ENCODE data around the gene LHFPL2. TPM values are rescaled to one million over a fixed set of nuclear protein-coding genes. Genes with fewer than 3 reads are reported as not detected.
"Not testable (repeated sequence)": the region's sequence is repeated elsewhere in the genome, so short reads cannot be mapped to it uniquely, and the experiment has no call there.

LHFPL2 gene
- total RNA-seq, 2 donors from 2014 or later = 30.1 to 72.6 TPM

- no peak overlapping the region for H3K27ac ChIP-seq
Observed at GRCh38 chr5:78622302-78622971, 26.1 kb downstream of the LHFPL2 start.

GRCh38 chr5:78621291-78621738 lies 27.3 kb downstream of the LHFPL2 start:
- Histone ChIP-seq H3K9me3 (no peaks in the 10 kb centered on the region), H3K4me3 (no peak overlapping the region), H3K36me3 (peaks cover 12% of the 10 kb centered on the region), H3K27ac (no peak overlapping the region), H3K4me1 (ENCODE audit: control insufficient read depth in 1 of 2, low read depth in 2 of 2) (peaks cover 2 to 17% of the 10 kb centered on the region in 2 donors), H3K27me3 (replicated peaks; ENCODE audit: insufficient read depth) (no peaks in the 10 kb centered on the region)
- ATAC-seq (ENCODE audit: insufficient number of reproducible peaks, low FRiP score, low read depth) (no peak), DNase-seq (ENCODE audit: low spot score) (no peak)
- no peak for TF ChIP-seq CTCF (IDR thresholded peaks at IDR 0.05)

More at GRCh38 chr5:78622302-78622971, 26.1 kb downstream of the LHFPL2 start:
- H3K4me3 ChIP-seq = no peak overlapping the region
- peaks cover 7% of the 10 kb centered on the region for H3K36me3 ChIP-seq
- DNase-seq (ENCODE audit: low spot score) (no peak), ATAC-seq (ENCODE audit: insufficient number of reproducible peaks, low FRiP score, low read depth) (no peak)
- no peaks in the 10 kb centered on the region for H3K9me3 ChIP-seq
- peaks cover 3 to 28% of the 10 kb centered on the region in 2 donors for H3K4me1 ChIP-seq (ENCODE audit: control insufficient read depth in 1 of 2, low read depth in 2 of 2)
- no peak for TF ChIP-seq CTCF (IDR thresholded peaks at IDR 0.05)
- H3K27me3 ChIP-seq (replicated peaks; ENCODE audit: insufficient read depth) = no peaks in the 10 kb centered on the region

- ATAC-seq (ENCODE audit: insufficient number of reproducible peaks, low FRiP score, low read depth); H3K4me1 ChIP-seq (ENCODE audit: control insufficient read depth in 1 of 2, low read depth in 2 of 2); H3K9me3 ChIP-seq; DNase-seq (ENCODE audit: low spot score); H3K27me3 ChIP-seq (replicated peaks; ENCODE audit: insufficient read depth); H3K4me3 ChIP-seq; H3K27ac ChIP-seq: not testable (repeated sequence)
- H3K36me3 ChIP-seq = peaks cover 14% of the 10 kb centered on the region
Observed at GRCh38 chr5:78620119-78620518, 28.5 kb downstream of the LHFPL2 start.

GRCh38 chr5:78618303-78618702 lies 30.3 kb downstream of the LHFPL2 start:
- Histone ChIP-seq H3K4me3 (no peak overlapping the region), H3K36me3 (peaks cover 14% of the 10 kb centered on the region), H3K4me1 (ENCODE audit: control insufficient read depth in 1 of 2, low read depth in 2 of 2) (no peaks in the 10 kb centered on the region), H3K9me3 (no peaks in the 10 kb centered on the region), H3K27ac (no peak overlapping the region), H3K27me3 (replicated peaks; ENCODE audit: insufficient read depth) (no peaks in the 10 kb centered on the region)
- no peak for TF ChIP-seq CTCF (IDR thresholded peaks at IDR 0.05)
- DNase-seq (ENCODE audit: low spot score) (no peak), ATAC-seq (ENCODE audit: insufficient number of reproducible peaks, low FRiP score, low read depth) (no peak)

GRCh38 chr5:78615697-78616096 lies 32.9 kb downstream of the LHFPL2 start:
- Histone ChIP-seq H3K36me3 (peaks cover 14% of the 10 kb centered on the region), H3K27ac (no peak overlapping the region), H3K4me3 (no peak overlapping the region), H3K4me1 (ENCODE audit: control insufficient read depth in 1 of 2, low read depth in 2 of 2) (peaks cover 0 to 23% of the 10 kb centered on the region in 2 donors), H3K9me3 (no peaks in the 10 kb centered on the region), H3K27me3 (replicated peaks; ENCODE audit: insufficient read depth) (no peaks in the 10 kb centered on the region)
- TF ChIP-seq CTCF (IDR thresholded peaks at IDR 0.05) = no peak
- ATAC-seq (ENCODE audit: insufficient number of reproducible peaks, low FRiP score, low read depth) (no peak), DNase-seq (ENCODE audit: low spot score) (no peak)

GRCh38 chr5:78614816-78615215 lies 33.8 kb downstream of the LHFPL2 start:
- Histone ChIP-seq H3K27me3 (replicated peaks; ENCODE audit: insufficient read depth) (no peaks in the 10 kb centered on the region), H3K27ac (no peak overlapping the region), H3K9me3 (no peaks in the 10 kb centered on the region), H3K4me1 (ENCODE audit: control insufficient read depth in 1 of 2, low read depth in 2 of 2) (peaks cover 6 to 32% of the 10 kb centered on the region in 2 donors), H3K36me3 (peaks cover 14% of the 10 kb centered on the region), H3K4me3 (no peak overlapping the region)
- no peak for ATAC-seq (ENCODE audit: insufficient number of reproducible peaks, low FRiP score, low read depth)
- TF ChIP-seq CTCF (IDR thresholded peaks at IDR 0.05) = no peak
- no peak for DNase-seq (ENCODE audit: low spot score)
